HL-60/S4 treated with retinoic acid at 250 ng/mL for 4 days and 3 days (cell line): ENCODE measurements around the gene VTA1.

Source experiments
- in situ Hi-C: fragments of 300-500 bp; cut with MboI; formaldehyde crosslinking; loops from 2 replicates; pipeline ENCODE4 v1.7.0; 2022; ENCODE audit warnings: low sequenced_read_pairs

Gene VTA1

GRCh38 chr6:142262231-142262630, 115.2 kb downstream of the VTA1 start:
- in situ Hi-C loops: no loop called here

DNA sequence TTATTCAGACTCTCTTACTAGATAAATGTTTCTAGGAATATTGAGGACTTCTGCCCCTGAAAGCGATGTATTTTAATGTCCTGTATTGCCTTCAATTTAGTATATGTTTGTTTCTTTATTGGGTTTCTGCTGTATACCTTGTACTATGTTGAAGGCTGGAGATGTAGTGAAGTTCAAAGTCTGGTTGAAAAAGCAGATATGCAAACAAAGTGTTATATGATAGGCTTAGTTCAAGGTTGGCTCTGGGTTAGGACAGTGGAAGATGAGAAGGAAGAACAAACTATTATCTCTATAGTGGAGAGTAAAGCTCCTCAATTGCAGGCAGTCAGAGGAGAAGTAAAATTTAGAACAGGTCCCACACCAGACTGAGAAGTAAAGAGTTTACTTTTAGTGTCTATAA, 118.4 kb downstream of the VTA1 start:
- in situ Hi-C loops: no loop called here

DNA sequence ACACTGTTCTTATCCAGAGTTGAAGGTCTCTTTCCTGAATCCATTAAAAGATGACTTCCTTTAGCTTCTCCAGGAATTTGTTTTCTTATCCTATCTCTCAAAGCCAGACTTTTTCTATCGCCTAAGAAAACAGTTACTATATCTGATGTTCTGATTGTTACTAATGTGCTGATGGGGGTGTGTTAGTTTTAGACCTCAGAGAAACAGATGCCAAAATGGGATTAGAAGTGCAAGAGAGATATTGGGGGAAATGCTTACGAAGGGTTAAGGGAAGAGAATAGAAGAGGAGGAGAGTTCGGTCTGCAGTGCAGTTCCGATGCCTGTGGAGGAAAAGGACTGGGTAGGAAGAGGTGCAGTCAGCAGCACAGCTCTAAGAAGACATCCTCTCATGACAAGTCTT, 119.0 kb downstream of the VTA1 start:
- in situ Hi-C loops: no loop called here

DNA sequence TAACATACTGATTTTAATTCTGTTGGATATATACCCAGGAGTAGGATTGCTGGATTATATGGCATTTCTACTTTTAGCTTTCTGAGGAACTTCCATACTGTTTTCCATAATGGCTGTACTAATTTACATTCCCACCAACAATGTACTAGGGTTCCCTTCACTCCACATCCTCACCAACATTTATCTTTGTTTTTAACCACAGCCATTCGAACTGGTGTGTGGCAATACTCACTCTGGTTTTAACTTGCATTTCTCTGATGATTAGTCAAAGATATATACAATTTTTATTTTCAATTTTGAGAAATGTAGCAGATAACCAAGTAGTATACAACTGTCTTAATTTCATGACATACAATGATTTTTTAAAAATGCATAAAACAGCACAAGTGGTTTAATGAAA, 124.4 kb downstream of the VTA1 start:
- in situ Hi-C loops: no loop called here
